HuH-7 (cell line): ENCODE data around the gene C16orf46.

Experiments
- DNase-seq: peaks from one replicate; pipeline ENCODE4 v3.0.0; 2011; ENCODE audit warnings: low spot score

The C16orf46 gene

DNA sequence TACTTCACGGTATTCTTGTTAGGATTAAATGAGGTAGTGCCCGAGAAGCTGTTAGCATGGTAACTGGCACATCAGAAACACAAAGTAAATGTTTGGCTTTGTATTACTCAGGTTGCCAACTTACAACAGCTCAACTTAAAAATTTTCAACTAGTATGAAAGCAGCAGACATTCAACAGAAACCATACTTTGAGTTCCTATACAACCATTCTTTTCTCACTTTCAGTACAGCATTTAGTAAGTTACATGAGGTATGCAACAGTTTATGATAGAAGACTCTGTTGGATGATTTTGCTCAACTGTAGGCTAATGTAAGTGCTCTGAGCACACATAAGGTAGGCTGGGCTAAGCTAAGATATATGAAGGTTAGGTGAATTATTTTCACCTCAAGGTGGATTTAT, 62.4 kb downstream of the C16orf46 start:
- DNase-seq, result no peak

GRCh38 chr16:81012974-81013373, 64.1 kb downstream of the C16orf46 start:
- no peak for DNase-seq
